K562 (cell line): ENCODE results near the gene GUK1.

Experiments
- CAMTA2 ChIP-seq: fragments of 250-450 bp; sonication (Bioruptor Pico); conservative IDR thresholded peaks from 2 replicates; pipeline ENCODE4 v1.5.1; 2022
- CHD2 ChIP-seq: IDR thresholded peaks from 2 replicates; pipeline ENCODE4 v1.6.1; 2011; ENCODE audit warnings: low read depth, low read length
- ELF1 ChIP-seq: fragments of 200-800 bp; sonication (Bioruptor generic); IDR thresholded peaks from 2 replicates; pipeline ENCODE4 v1.6.1; 2016; ENCODE audit warnings: missing genetic modification characterization, missing compliant biosample characterization
- FOXM1 ChIP-seq, 2 experiments: fragments of 450-650 bp in 1 of 2; sonication (generic) in 1 of 2; formaldehyde crosslinking in 1 of 2; IDR thresholded peaks; 2 replicates each; pipeline versions ENCODE4 v1.6.1 to v1.9.0; 2017 to 2022; ENCODE audit warnings: low read depth in 2 of 2, mild to moderate bottlenecking in 2 of 2, missing genetic modification reagents in 1 of 2, moderate library complexity in 1 of 2
- GTF2F1 ChIP-seq: IDR thresholded peaks from 2 replicates; pipeline ENCODE4 v1.6.1; 2011; ENCODE audit warnings: low read depth, low read length, improper control_type of control experiment
- MCM2 ChIP-seq: fragments of 450-650 bp; IDR thresholded peaks from 2 replicates; pipeline ENCODE4 v1.6.1; 2017; ENCODE audit warnings: low read depth, mild to moderate bottlenecking
- MCM3 ChIP-seq: fragments of 450-650 bp; IDR thresholded peaks from 2 replicates; pipeline ENCODE4 v1.6.1; 2016
- NR3C1 ChIP-seq: sonication (generic); formaldehyde crosslinking; IDR thresholded peaks from 2 replicates; pipeline ENCODE4 v1.8.1; 2022; ENCODE audit warnings: missing genetic modification reagents
- SETDB1 ChIP-seq: IDR thresholded peaks from one replicate; pipeline ENCODE4 v1.6.1; 2012; ENCODE audit warnings: low read length, control low read depth, inconsistent platforms
- TAF1 ChIP-seq: IDR thresholded peaks from 2 replicates; pipeline ENCODE4 v1.6.1; 2011; ENCODE audit warnings: mild to moderate bottlenecking, low read length, moderate library complexity; ENCODE audit not compliant: insufficient read depth, control insufficient read depth, severe bottlenecking; ENCODE audit errors: extremely low read depth
- TEAD4 ChIP-seq, 2 experiments: sonication (generic) in 1 of 2; formaldehyde crosslinking in 1 of 2; IDR thresholded peaks; 2 replicates each; pipeline versions ENCODE4 v1.6.1 to v1.8.0; 2012 to 2022; ENCODE audit warnings: borderline replicate concordance in 1 of 2, inconsistent platforms in 1 of 2, low read length in 1 of 2, mild to moderate bottlenecking in 1 of 2, missing genetic modification reagents in 1 of 2
- TF ChIP-seq, protein P1 (sequence below), 3 experiments: IDR thresholded peaks in 2 of 3; conservative IDR thresholded peaks in 1 of 3; 2 replicates each; pipeline ENCODE4 v1.5.1; 2011 to 2012; ENCODE audit warnings: low read length in 3 of 3, mild to moderate bottlenecking in 3 of 3, control low read depth in 2 of 3, improper control_type of control experiment in 1 of 3, inconsistent platforms in 1 of 3, low read depth in 1 of 3, mixed read lengths in 1 of 3, moderate library complexity in 1 of 3; ENCODE audit not compliant: insufficient read depth in 2 of 3
- TF ChIP-seq, protein P2 (sequence below): sonication (generic); formaldehyde crosslinking; IDR thresholded peaks from 2 replicates; pipeline ENCODE4 v1.8.1; 2023; ENCODE audit warnings: mild to moderate bottlenecking, missing genetic modification reagents
- TF ChIP-seq, protein P3 (sequence below), 2 experiments: fragments of 450-650 bp in 1 of 2; sonication (generic) in 1 of 2; formaldehyde crosslinking; conservative IDR thresholded peaks; 2 replicates each; pipeline versions ENCODE4 v1.4.0 to v1.8.1; 2020 to 2022; ENCODE audit warnings: mild to moderate bottlenecking in 1 of 2, missing genetic modification reagents in 1 of 2

DNA sequence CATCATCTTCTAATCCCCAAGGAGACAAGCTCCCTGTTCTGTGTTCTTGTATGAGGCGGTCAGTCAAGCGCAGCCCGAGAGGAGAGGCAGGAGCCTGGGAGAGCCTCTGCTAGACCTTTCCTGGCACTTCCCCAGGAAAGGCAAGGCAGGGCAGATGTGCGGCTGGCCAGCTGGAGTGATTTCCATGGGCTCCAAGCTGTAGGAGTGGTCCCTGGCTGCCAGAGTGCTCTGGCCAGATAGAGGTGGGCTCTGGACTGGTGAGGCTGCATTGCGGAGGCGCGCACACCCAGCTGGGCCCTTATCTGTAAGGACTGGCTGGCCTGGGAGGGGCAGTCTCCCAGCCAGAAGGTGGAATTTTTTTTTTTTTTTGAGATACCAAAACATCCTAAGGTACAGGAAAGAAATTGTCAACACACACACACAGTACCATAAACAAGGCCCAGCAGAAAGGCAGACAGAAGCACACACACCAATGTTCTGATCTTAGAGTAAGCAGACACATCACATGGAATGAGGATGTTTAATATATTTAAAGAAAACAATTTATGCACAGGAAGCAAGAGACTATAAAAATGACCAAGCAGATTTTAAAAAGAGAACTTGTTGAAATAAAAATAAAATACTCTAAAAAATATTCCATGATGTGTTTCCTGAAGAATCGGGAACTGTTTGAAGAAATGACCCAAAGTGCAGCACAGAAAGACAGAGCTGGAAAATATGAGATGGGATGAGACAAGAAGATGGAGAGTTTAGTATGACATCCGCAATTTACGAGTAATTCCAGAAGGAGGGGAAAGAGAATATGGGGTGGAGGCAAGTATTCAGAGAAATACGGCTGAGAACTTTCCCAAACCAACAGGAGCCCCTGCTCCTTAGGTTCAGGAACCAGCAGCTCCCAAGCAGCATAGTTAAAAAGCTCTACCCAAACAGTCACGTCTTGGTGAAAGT is 38.9 kb downstream of the GUK1 start:
- TF ChIP-seq FOXM1 (IDR thresholded peaks at IDR 0.05; ENCODE audit: low read depth): peak; percentile 75; the same call in 1 of the 2 replicates
- TF ChIP-seq FOXM1 (CRISPR knock-in tag; IDR thresholded peaks at IDR 0.05; ENCODE audit: low read depth): no peak
- TF ChIP-seq MCM2: no peak
- TF ChIP-seq MCM3: no peak
- TF ChIP-seq ELF1: no peak
- TF ChIP-seq, protein P1, sequence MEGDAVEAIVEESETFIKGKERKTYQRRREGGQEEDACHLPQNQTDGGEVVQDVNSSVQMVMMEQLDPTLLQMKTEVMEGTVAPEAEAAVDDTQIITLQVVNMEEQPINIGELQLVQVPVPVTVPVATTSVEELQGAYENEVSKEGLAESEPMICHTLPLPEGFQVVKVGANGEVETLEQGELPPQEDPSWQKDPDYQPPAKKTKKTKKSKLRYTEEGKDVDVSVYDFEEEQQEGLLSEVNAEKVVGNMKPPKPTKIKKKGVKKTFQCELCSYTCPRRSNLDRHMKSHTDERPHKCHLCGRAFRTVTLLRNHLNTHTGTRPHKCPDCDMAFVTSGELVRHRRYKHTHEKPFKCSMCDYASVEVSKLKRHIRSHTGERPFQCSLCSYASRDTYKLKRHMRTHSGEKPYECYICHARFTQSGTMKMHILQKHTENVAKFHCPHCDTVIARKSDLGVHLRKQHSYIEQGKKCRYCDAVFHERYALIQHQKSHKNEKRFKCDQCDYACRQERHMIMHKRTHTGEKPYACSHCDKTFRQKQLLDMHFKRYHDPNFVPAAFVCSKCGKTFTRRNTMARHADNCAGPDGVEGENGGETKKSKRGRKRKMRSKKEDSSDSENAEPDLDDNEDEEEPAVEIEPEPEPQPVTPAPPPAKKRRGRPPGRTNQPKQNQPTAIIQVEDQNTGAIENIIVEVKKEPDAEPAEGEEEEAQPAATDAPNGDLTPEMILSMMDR (IDR thresholded peaks at IDR 0.05 in 2 of 3, conservative IDR thresholded peaks at IDR 0.05 in 1 of 3; ENCODE audit: insufficient read depth in 2 of 3, low read depth in 1 of 3, low read length in 3 of 3): no peak
- TF ChIP-seq GTF2F1: no peak
- TF ChIP-seq TEAD4 (IDR thresholded peaks at IDR 0.05; ENCODE audit: low read length): peak; percentile 97
- no peak for TF ChIP-seq TEAD4 (CRISPR knock-in tag; IDR thresholded peaks at IDR 0.05; ENCODE audit: borderline replicate concordance)
- TF ChIP-seq, protein P2, sequence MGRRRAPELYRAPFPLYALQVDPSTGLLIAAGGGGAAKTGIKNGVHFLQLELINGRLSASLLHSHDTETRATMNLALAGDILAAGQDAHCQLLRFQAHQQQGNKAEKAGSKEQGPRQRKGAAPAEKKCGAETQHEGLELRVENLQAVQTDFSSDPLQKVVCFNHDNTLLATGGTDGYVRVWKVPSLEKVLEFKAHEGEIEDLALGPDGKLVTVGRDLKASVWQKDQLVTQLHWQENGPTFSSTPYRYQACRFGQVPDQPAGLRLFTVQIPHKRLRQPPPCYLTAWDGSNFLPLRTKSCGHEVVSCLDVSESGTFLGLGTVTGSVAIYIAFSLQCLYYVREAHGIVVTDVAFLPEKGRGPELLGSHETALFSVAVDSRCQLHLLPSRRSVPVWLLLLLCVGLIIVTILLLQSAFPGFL (CRISPR knock-in tag): no peak
- peak; percentile 39 for TF ChIP-seq TAF1
- no peak for TF ChIP-seq CAMTA2 (CRISPR knock-in tag)
- no peak for TF ChIP-seq SETDB1
- TF ChIP-seq CHD2: no peak
- no peak for TF ChIP-seq NR3C1 (CRISPR knock-in tag)
- TF ChIP-seq, protein P3, sequence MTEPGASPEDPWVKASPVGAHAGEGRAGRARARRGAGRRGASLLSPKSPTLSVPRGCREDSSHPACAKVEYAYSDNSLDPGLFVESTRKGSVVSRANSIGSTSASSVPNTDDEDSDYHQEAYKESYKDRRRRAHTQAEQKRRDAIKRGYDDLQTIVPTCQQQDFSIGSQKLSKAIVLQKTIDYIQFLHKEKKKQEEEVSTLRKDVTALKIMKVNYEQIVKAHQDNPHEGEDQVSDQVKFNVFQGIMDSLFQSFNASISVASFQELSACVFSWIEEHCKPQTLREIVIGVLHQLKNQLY (CRISPR knock-in tag; conservative IDR thresholded peaks at IDR 0.05): no peak
